C4-2B (cell line): ENCODE measurements around the gene TMEM147.

Experiments
- H3K27ac ChIP-seq: fragments of 450-650 bp; 2 replicates; pipeline ENCODE4 v1.5.1; 2017
- ZFX ChIP-seq: fragments of 450-650 bp; IDR thresholded peaks from 2 replicates; pipeline ENCODE4 v1.6.1; 2017
- TF ChIP-seq, protein P1 (sequence below): fragments of 450-650 bp; conservative IDR thresholded peaks from 2 replicates; pipeline ENCODE4 v1.5.1; 2017; ENCODE audit warnings: mild to moderate bottlenecking

The TMEM147 gene

GRCh38 chr19:35542209-35542608 lies 3.2 kb upstream of the TMEM147 start:
- H3K27ac ChIP-seq, result no peak overlapping the region
- TF ChIP-seq, protein P1, sequence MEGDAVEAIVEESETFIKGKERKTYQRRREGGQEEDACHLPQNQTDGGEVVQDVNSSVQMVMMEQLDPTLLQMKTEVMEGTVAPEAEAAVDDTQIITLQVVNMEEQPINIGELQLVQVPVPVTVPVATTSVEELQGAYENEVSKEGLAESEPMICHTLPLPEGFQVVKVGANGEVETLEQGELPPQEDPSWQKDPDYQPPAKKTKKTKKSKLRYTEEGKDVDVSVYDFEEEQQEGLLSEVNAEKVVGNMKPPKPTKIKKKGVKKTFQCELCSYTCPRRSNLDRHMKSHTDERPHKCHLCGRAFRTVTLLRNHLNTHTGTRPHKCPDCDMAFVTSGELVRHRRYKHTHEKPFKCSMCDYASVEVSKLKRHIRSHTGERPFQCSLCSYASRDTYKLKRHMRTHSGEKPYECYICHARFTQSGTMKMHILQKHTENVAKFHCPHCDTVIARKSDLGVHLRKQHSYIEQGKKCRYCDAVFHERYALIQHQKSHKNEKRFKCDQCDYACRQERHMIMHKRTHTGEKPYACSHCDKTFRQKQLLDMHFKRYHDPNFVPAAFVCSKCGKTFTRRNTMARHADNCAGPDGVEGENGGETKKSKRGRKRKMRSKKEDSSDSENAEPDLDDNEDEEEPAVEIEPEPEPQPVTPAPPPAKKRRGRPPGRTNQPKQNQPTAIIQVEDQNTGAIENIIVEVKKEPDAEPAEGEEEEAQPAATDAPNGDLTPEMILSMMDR, result no peak
- no peak for TF ChIP-seq ZFX

- no peak overlapping the region for H3K27ac ChIP-seq
- no peak for TF ChIP-seq ZFX
- TF ChIP-seq, protein P1, result no peak
These were observed 1.9 kb upstream of the TMEM147 start for GRCh38 chr19:35543280-35544109.

GRCh38 chr19:35544110-35544802 lies 1.2 kb upstream of the TMEM147 start:
- TF ChIP-seq, protein P1, result no peak
- no peak for TF ChIP-seq ZFX
- H3K27ac ChIP-seq, result peak overlapping the region; percentile 87

DNA sequence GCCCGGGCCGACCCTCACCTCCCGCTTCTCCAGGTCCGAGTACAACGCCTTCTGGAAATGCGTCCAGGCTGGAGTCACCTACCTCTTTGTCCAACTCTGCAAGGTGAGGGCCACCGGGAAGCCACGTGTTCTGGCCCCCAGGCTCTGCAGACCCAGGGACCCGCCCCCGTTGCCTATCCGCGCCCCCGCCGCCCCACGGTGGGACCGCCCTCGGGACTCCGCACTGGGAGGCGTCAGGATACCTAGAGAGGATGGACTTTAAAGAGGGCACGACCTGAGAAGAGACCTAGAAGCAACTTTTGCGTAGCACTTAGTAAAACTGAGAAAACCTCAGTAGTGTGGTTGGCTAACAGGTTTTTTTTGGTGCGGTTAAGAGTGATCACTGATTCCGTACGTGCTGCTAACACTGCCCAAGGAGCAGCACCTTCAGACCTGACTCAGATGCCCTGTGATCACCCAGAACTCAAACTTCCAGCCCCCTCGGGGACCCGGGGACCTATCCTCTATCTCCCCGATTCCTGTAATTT lies 492 bp downstream of the TMEM147 start:
- TF ChIP-seq, protein P1, result no peak
- peak; percentile 73; the same call in 1 of the 2 replicates for TF ChIP-seq ZFX
- H3K27ac ChIP-seq, result peak overlapping the region; percentile 87

- TF ChIP-seq, protein P1, result no peak
- no peak for TF ChIP-seq ZFX
- H3K27ac ChIP-seq, result peak overlapping the region; percentile 87
These were observed 1.1 kb downstream of the TMEM147 start for GRCh38 chr19:35546532-35546931.

DNA sequence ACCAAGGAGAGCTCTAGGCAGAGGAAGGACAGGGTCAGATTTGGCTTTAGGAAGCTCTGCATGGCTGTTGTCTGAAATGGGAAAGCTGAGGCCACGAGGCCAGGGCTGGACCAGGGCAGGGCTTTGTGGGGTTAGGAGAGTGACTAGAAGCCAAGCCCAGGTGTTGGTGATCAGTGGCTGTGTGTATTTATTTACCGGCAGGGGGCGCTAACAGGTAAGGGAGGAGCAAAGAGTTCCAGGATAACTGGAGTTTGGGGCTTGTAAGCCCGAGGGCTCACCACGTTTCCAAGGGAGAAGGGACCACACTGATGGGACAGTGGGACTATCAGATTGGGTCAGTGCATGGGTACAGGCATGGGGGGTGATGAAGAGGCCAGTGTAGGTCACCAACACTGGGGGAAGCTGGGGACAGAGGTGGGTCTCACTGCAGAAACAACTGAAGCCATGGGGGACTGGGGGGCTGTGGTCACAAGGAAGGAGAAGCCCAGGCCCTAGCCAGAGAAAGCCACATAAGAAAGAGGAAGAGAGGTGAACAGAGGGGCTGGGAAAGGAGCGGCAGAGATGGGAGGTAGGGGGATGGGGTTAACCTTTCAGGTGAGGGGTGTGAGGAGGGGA lies 3.9 kb downstream of the TMEM147 start:
- TF ChIP-seq ZFX, result no peak
- TF ChIP-seq, protein P1, result peak; percentile 91
- H3K27ac ChIP-seq, result no peak overlapping the region
